Keratinocyte (primary cell): ENCODE measurements around the gene TPMT.

Experiments used
- EZH2 ChIP-seq: IDR thresholded peaks from one replicate; pipeline ENCODE4 v1.6.1; 2012; ENCODE audit warnings: inconsistent platforms, mild to moderate bottlenecking, low read length, moderate library complexity
- TF ChIP-seq, protein P1 (sequence below), 3 experiments: IDR thresholded peaks in 1 of 3; conservative IDR thresholded peaks in 1 of 3; optimal IDR thresholded peaks in 1 of 3; 2 replicates in 2 of 3; 3 replicates in 1 of 3; pipeline versions ENCODE3 to v1.5.1; 2011; ENCODE audit warnings: low read length in 3 of 3, mild to moderate bottlenecking in 3 of 3, moderate library complexity in 2 of 3, control low read depth in 1 of 3, inconsistent platforms in 1 of 3; ENCODE audit not compliant: insufficient read depth in 2 of 3; ENCODE audit errors: extremely low read depth in 1 of 3

DNA sequence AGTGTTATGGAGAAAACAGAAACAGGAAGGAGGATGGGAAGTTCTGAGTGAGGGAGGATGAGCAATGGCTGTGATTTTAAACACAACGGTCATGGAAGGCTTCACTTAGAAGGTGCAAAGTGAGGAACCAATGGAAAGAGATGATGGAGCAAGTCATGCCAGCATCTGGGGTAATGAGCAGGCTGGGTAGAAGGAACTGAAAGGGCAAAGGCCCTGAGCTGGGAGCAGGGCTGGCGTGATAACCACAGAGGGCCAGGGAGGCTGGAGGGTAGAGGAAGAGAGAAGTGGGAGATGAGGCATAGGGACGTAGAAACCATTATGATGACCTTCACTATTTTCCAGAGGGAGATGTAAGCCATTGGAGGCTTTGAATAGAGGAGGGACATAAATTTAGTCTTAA lies 76.0 kb downstream of the TPMT start:
- TF ChIP-seq, protein P1, sequence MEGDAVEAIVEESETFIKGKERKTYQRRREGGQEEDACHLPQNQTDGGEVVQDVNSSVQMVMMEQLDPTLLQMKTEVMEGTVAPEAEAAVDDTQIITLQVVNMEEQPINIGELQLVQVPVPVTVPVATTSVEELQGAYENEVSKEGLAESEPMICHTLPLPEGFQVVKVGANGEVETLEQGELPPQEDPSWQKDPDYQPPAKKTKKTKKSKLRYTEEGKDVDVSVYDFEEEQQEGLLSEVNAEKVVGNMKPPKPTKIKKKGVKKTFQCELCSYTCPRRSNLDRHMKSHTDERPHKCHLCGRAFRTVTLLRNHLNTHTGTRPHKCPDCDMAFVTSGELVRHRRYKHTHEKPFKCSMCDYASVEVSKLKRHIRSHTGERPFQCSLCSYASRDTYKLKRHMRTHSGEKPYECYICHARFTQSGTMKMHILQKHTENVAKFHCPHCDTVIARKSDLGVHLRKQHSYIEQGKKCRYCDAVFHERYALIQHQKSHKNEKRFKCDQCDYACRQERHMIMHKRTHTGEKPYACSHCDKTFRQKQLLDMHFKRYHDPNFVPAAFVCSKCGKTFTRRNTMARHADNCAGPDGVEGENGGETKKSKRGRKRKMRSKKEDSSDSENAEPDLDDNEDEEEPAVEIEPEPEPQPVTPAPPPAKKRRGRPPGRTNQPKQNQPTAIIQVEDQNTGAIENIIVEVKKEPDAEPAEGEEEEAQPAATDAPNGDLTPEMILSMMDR (optimal IDR thresholded peaks at IDR 0.05 in 1 of 3, IDR thresholded peaks at IDR 0.05 in 1 of 3, conservative IDR thresholded peaks at IDR 0.05 in 1 of 3; ENCODE audit: extremely low read depth in 1 of 3, insufficient read depth in 2 of 3, low read length in 3 of 3): no peak
- TF ChIP-seq EZH2: no peak
